K562 treated with DMSO at 1 percent for 12 hours (cell line): ENCODE results near the gene GALNS. TPM values are rescaled to one million over a fixed set of nuclear protein-coding genes. Genes with fewer than 3 reads are reported as not detected.

ENCODE experiments used
- total RNA-seq: library from RNA; unstranded; fragments of 300-600 nt; gene quantifications from 2 replicates; pipeline ENCODE4 v1.2.3, GENCODE V29; 2022; ENCODE audit not compliant: insufficient read depth

GALNS gene
- 6.3 and 12.1 TPM in 2 replicates for total RNA-seq

DNA sequence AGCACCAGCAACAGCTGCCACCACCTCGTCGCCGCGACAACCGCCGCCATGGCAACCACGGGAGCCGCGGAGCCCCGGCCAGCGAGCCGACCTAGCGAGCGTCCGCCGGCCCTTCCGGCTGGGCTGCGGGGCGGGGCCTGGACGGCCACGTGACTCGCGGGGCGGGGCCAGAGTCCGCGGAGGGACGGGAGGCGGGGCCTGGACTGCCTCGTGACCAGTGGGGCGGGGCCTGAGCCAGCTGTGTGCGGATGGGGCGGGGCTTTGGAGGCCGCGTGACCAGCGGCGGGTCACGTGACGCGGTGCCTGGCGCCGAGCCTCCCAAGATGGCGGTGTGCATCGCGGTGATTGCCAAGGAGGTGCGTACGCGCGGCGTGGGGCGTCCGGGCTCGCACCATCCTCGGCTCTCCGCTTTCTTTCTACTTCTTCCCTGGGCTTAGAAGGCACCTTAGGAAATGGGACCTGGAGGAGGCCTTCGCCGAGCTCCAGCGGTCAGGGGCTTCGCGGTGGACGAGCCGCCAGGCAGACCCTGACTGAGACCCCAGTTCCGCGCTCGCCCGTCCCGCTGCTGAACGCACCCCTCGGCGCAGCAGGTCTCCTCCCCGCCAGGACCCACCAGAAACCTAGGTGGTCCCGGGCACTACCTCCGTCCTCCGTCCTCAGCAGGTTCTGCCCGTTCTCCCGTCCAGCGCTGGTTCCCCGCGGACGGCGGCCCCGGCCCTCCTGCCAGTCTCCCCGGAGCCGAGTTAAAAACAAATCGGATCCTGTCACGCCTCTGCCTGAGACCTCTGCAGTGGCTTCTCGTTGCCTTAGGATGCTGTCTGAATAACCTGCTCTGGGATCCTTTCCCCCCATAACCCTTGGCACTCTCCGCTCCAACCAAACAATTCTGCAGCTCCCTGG is at the start of gene GALNS, which contains the start of gene TRAPPC2L:
TSS of gene GALNS (minus strand) at position 120 of the 900 bp plus-strand sequence. CDS start at position 50, 70 bp downstream.
TSS of gene TRAPPC2L (plus strand) at position 300 of the 900 bp plus-strand sequence. CDS start at position 324, 24 bp downstream.

DNA sequence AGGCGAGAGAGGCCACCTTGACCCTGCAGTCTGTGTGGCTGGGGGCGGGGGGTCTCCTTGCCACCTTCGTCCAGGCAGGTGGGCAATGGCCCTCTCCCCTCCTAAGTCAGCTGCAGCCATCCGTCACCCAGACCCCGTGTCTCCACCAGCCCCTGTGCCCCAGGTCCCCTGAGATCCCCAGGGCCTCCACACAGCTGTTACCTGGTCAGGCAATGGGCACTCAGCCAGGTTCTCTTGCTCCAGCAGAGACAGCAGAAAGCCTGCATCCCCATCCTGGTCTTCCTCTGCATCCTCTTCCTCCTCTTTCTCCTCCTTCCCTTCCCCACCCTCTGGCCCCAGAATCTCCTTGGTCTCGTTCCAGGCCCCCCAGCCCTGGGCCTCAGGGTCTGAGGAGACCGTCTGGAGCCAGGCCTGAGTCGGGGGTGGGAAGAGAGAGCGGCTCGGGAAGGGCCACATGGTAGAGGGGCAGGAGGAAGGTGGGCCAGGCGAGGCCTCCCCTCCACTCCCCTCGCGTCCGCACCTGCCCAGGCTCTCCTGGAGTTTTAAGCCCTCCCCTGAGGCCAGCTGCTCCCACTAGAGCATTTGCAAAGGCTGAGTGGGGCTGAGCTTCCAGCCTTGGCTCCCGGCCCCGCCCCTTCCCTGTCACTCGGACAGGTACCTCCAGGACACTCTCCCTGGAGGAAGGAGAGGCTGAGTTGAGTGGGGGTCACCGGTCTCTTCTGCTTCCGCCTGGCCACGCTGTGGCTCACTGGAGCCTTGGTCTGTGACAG is 9.6 kb upstream of the GALNS start, which contains the start of gene PABPN1L:
TSS of gene PABPN1L (minus strand) at position 510 of the 770 bp plus-strand sequence. CDS start at position 456, 54 bp downstream.

GRCh38 chr16:88811769-88812512 is 44.8 kb downstream of the GALNS start, which contains the start of gene APRT:
Gene APRT (minus strand): TSS chr16:88811928. CDS start chr16:88811899, 29 bp downstream.

GRCh38 chr16:88803264-88803987 is 53.3 kb downstream of the GALNS start, which contains the start of gene CDT1:
Gene CDT1 (plus strand): TSS chr16:88803789. CDS start chr16:88803832, 43 bp downstream.

GRCh38 chr16:88785106-88785924 is 71.4 kb downstream of the GALNS start, which contains the start of gene PIEZO1:
Gene PIEZO1 (minus strand): TSS chr16:88785220. CDS start chr16:88784964, 256 bp downstream.

Other genes starting within 250 kb of the GALNS start
- gene IL17C, start 218.4 kb downstream of the GALNS start, total RNA-seq: not detected in 2 replicates
- gene CYBA, start 205.9 kb downstream of the GALNS start, total RNA-seq: 459 and 717 TPM in 2 replicates
- 89.7 and 113 TPM in 2 replicates for gene MVD, start 193.9 kb downstream of the GALNS start, total RNA-seq
- 1.8 and 2.2 TPM in 2 replicates for gene SNAI3, start 170.4 kb downstream of the GALNS start, total RNA-seq
- gene RNF166, start 150.5 kb downstream of the GALNS start, total RNA-seq: 58.0 and 63.2 TPM in 2 replicates
- 25.5 and 32.8 TPM in 2 replicates for gene CTU2, start 150.4 kb downstream of the GALNS start, total RNA-seq
- gene PIEZO1, start 71.7 kb downstream of the GALNS start, total RNA-seq: 196 and 242 TPM in 2 replicates
- gene CDT1, start 53.2 kb downstream of the GALNS start, total RNA-seq: 218 and 221 TPM in 2 replicates
- gene APRT, start 45.0 kb downstream of the GALNS start, total RNA-seq: 182 and 235 TPM in 2 replicates
- 52.8 and 54.1 TPM in 2 replicates for gene TRAPPC2L, start 180 bp upstream of the GALNS start, total RNA-seq
- gene PABPN1L, start 9.7 kb upstream of the GALNS start, total RNA-seq: not detected in 2 replicates
- gene CBFA2T3, start 120.3 kb upstream of the GALNS start, total RNA-seq: 15.9 and 34.0 TPM in 2 replicates
- 24.8 and 32.4 TPM in 2 replicates for gene ACSF3, start 236.9 kb upstream of the GALNS start, total RNA-seq